NCI-H1105 (cell line): ENCODE data around the gene NEDD4.
"Not testable (repeated sequence)": the region's sequence is repeated elsewhere in the genome, so short reads cannot be mapped to it uniquely, and the experiment has no call there.

Experiments used
- DNase-seq: peaks from one replicate; lab custom pipeline; 2025; lab: John Stamatoyannopoulos, UW

Gene NEDD4

DNA sequence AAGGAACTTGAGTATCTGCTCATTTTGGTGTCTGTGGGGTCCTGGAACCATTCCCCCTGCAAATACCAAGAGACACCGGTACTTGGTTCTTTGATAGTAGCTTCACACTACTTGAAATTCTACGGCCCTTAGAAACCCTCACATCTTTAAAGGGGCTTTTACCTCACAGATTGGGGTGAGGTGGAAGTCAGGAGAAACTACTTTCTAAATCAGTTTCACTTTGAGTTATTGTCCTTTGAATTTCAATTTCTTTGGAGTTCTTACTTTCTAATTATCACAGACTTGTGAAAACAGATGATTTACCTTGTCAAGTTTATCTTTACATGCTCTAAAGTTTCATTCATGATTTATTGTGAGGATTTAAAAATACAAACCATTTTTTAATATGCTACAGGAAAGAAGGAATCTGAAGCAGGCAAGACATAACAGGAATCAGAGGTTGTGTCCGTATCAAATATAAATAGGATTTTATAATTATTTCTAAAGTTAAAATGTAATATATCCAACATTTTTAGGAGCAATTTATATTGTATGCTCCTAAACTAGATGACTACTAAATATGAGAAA is 98.9 kb downstream of the NEDD4 start:
- DNase-seq: no peak

DNA sequence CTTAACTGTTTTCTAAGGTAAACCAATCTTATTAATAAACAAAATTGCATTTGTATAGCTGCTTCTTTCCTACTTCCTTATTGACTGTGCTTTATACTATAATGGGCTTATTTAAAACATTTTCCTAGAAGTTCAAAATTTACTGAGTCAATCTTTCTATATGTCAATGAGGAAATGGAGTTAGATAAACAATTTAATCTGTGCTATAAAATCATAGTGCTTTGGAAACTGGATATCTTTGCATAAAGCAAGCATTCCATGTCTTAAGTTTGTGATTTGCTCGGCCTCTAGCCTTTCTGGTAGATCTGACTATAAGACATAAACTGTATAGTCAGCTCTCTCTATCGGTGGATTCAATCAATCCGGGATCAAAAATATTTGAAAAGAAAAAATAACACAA is 99.6 kb downstream of the NEDD4 start:
- DNase-seq: no peak

DNA sequence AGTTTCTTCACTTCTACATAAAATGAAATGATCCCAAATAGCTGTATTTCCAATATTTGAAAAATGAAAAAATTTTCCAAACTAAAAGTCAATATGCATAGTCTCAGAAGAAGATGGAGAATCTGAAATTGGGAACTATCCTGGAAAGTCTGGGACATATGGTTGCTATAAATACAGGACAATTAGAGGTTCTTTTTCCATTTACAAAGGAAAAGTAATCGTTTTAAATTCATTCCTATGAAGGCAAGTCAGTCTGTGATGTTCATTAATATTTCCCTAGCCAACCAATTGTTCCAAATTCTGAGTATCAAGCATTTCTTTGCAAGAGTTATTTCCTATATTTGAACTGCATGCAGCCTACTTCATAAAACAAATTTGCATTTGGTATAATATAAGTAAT is 102.2 kb downstream of the NEDD4 start:
- no peak for DNase-seq

DNA sequence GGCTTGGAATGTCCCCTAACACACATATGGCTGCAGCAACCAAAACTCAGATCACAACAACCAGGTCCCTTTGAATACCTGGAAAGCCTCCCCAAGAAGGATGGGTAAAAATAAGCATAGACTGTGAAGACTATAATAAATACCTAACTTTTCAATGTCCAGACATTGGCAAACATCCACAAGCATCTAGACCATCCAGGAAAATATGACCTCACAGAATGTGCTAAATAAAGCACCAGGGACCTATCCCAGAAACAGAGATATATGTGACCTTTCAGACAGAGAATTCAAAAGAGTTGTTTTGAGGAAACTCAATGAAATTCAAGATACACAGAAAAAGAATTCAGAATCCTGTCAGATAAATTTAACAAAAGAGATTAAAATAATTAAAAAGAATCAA is 109.2 kb downstream of the NEDD4 start:
- DNase-seq: no peak

DNA sequence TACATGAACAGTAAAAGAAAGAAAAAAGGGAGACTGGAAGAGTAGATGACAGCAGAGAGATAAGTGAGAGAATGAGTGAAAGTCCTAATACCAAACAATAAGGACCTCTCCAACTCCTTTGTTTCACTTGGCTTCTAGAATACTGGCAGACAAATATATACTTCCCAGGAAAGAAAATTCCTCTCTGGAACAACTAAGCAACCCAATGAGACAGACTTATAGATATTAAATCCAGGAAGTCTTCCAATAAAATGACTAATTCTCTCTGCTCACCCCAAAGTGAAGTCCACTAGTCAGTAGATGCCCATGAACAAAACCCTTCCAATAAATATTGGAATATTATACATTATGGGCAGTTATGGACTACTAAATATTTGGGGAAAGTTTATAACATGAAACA is 114.2 kb downstream of the NEDD4 start:
- no peak for DNase-seq

DNA sequence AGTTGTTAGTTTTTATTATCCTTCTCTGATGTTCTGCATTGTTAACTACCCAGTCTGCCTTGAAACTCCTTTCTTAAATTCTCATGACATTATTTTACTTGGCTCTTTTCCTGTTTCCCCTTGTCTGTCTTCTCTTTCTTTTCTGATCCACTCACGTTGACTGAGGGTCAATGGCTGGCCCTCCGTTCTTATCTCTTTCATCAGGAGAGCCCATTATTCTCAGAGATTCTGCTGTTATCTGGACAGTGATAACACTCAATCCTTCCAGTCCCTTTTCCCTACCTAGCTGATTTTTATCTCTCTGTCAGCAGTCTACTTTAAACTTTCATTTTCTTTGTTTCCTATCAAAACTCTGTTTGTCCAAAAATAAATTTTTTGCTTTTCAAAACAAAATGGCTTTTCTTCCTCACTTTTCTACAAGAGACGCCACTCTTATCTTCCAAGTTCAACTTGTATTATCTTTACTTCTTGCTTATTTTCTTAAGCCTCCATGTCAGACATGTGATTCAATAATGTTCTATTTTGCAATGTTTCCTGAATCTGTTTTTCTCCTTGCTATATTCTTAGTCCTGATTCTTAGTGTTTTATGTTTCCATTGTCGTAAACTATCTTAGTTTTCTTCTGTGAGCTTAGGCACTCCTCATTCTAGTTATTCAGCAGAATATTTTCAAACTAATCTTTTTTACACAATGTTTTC is 120.2 kb downstream of the NEDD4 start:
- DNase-seq: no peak

DNA sequence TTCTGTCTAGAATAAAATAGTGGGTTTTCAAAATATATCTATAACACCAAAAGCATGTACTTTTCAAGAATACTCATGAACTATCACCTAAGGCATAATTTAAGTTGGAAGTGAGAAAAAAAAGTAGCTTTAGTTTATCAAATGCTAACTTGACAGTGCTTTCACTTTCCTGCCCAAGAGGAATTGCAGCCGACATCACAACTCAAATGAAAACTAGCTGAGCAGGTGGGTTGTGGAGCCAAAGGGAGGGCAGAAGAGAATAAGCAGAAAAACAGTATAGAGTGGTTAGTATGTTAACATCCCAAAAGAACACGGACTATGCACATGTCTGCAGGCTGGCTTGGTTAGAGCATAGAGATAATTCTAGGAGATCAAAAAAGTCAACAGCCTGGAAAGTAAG is 120.9 kb downstream of the NEDD4 start:
- no peak for DNase-seq

DNA sequence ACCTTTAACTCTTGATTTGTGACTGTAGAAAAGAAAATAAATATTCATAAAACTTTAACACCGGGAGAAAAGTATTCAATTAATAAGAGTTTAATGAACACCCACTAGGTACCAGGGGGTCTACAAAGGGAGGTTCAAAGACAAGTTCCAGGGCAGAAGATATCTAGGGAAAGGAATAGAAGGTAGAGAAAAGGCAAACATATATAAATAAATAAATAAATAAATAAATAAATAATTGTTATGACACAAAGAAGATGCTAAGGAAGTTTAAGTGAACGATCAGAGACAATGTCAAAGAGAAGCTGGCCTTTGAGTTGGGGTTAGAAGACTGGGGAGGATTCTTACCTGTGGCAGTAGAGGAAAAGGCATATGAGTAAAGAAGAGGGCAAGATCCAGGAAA is 123.8 kb downstream of the NEDD4 start:
- DNase-seq: no peak

DNA sequence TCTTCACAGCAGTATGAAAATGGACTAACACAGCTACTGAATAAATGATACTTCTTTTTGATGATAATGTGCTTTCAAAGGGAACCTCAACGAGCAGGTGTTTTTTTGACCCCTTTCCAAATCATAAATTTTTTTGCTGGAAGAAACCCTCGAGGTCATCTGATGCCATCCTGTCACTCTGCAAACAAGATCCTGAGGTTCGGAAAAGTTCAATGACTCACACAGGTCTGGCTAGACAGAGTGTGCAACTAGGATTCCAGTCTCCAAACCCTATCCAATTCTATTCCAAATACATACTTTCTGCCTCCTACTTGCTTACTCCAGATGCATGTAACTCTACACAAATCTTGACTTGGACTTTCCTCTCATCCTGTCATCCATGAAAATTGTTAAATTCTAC is 124.7 kb downstream of the NEDD4 start:
- DNase-seq: no peak

DNA sequence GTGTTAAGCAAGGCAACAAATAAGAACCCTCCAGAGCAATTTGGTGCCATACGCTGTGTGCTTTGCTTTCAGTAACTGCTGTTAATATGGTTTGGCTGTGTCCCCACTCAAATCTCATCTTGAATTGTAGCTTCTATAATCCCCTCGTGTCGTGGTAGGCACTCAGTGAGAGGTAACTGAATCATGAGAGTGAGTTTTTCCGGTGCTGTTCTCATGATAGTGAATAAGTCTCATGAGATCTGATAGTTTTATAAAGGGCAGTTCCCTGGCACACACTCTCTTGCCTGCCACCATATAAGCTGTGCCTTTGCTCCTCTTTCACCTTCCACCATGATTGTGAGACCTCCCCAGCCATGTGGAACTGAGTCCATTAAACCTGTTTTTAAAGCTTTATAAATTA is 125.1 kb downstream of the NEDD4 start:
- not testable (repeated sequence) for DNase-seq

DNA sequence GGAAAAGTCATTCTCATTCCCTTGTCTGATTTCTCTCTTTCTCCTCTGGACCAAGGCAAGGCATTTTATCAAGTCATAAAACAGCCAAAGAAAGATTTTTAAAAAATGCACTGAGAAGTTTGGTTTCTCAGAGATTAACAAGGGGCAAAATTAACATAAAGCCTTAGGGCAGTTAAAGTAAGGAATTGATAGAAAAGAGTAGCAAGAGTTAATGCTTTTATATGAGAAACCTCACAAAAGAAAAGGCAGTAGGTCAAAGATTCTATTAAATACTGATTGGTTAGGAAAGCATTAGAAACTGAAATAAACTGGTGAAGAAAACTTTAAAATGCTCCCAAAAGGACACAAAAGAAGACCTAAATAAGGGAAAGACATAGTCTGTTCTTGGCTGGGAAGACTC is 129.5 kb downstream of the NEDD4 start:
- no peak for DNase-seq

DNA sequence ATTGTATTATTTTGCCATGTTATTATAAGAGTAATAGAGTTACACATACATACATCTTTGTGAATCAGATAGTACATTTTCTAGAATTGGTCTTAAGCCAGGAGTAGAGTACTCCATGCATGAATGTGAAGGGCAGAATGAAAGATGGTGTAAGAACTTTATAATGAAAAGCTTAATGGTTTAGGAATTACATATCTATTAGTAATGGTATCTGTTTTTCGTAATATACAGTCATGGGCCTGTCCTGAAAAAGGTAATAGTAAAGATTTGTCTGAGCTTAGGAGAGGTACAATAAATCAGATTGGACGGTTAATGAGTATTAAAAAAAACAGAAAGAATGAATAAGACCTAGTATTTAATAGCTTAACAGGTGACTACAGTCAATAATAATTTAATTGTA is 132.3 kb downstream of the NEDD4 start:
- no peak for DNase-seq

DNA sequence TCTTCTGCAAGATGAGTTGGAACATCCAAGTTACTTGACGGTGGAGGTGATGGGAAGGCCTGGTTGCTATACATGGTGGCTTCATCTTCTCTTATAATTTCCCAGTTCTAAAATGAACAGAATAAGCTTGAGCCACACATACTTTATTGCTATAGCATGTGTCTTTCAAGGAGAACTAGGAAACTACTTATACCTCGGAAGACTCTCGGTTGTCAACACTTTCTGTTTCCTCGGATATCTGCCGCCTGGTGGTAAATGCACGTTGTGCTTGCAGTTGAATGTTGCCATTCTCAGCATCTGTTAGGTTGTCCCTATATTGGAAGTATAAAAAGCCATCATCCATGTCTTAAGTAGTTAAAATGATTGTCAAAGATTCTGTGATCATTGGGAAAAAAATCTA is 132.9 kb downstream of the NEDD4 start:
- no peak for DNase-seq

DNA sequence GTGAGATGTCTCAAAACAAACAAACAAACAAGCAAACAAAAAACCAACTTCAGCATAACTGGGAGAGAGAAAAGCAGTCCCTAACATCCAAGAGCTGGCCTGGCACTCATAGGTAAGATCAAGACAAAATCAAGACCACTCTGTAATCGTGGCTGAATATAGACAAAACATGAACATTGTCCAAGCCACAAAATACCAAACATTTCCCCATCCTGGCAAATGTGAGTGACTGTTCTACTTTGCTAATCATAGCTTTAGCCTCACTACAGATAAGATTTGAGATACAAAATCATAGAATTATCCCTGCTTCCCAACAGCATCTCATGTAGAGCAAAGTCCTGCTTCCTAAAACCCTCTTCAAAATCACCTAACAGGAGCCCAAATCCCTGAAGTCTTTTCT is 133.7 kb downstream of the NEDD4 start:
- no peak for DNase-seq

DNA sequence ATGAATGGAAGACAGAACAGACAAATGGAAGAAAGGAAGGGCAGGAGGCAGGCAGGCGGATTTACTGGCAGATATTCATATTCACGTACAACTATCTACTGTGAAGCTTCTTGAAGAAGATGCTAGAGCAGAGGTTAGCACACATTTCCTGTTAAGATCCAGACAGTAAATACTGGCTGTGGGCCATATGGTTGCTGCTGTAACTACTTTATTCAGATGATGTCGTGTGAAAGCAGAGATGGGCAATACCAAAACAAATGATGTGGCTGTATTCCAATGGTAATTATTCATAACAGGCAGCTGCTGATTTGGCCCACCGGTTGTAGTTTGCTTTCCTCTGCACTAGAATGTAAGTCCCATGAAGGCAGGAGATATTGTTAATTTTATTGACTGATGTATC is 134.8 kb downstream of the NEDD4 start:
- no peak for DNase-seq

DNA sequence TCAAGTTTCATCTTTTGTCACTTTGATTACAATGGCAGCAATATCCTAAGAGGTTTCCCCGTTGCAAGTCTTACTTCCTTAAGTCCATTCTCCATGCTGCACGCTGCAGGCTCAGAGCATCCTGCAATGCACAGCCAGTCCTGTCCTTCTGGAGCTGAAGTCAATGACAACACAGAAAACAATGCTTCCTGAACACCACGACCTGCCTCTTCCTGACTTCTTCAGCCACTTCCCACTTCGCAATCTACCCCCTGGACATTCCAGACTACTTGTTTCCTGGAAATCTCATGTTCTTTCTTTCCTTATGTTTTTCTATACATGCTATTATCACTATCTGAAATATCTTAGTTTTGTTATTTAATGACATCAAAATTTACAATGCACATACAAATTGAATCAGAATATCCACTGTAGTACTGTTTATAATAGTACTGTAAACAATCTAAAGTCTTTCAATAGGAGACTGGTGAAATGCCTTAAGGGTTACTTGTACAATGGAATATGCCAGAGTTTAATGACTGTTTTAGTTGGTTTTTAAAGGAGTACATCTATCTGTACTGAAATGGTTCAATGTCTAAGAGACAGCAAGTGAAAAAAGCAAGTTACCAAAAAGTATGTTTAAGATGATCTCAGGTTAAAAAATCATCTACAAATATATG is 136.8 kb downstream of the NEDD4 start:
- no peak for DNase-seq

DNA sequence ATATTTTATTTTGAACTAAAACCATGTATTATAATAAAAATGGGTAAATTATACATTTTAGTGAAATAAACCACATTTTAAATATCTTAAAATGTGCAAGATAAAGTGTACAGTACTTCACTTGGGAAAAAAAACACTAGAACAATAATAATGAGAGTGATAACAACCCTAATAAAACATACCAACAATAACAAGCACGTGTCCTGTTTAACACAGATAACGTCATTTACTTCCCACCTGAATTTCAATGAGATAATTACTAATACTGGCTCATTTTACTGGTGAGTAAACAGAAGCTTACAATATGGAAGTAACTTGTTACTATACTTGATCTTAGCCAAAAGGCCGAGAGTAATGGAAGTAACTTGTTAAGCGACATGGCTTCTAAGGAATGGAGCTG is 140.3 kb downstream of the NEDD4 start:
- DNase-seq: no peak

DNA sequence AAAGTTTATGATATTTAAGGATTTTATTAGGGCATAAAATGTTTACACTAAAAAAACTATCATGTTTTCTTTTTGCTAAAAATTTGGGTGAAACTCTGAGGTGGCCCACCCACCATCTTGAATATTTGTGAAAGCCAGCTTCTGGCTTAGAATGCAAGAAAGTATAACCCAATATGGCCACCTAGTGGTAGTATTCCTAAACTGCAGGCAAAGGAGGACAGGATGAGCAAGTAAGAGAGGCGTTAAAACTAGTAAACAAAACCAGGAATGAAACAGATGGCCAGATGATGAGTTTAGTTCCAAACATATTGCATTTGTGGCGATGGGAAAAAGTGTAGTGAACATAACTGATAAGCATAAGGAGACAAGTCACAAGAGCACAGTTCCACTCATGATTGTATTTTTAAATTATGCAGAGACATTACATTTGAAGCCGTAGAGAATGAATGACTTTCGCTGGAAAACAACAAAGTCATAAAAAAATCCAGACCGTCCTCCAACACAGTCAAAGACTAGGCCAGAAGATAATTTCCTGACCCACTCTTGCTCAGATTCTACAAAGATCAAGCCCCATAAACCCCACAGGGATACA is 147.2 kb downstream of the NEDD4 start:
- peak; percentile 32 for DNase-seq

DNA sequence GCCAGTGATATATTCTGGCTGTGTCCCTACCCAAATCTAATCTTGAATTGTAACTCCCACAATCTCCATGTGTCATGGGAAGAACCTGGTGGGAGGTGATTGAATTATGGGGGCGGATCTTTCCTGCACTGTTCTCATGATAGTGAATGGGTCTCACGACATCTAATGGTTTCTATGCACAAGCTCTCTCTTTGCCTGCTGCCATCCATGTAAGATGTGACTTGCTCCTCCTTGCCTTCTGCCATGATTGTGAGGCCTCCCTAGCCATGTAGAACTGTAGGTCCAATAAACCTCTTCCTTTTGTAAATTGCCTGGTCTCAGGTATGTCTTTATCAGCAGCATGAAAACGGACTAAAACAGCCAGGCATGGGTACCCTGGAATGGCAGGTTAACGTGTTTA is 150.5 kb downstream of the NEDD4 start:
- not testable (repeated sequence) for DNase-seq

DNA sequence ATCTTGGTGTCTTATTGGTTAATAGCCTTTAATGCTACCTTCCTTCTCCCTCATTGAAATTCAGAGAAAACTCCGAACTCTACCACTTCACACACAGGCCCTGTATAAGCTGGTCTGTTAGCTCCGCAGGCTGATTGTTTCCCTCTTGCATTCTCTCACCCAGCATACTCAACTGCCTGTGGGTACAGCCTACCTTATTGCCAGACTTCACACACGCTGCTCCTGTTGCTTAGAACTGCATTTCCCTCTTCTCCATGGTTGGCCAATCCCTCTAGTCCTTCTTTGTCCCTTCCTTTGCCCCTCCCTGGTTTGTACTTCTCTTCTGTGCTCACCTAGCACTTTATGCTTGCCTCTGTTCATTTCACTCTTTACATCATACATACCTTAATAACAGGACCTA is 157.5 kb downstream of the NEDD4 start:
- no peak for DNase-seq

DNA sequence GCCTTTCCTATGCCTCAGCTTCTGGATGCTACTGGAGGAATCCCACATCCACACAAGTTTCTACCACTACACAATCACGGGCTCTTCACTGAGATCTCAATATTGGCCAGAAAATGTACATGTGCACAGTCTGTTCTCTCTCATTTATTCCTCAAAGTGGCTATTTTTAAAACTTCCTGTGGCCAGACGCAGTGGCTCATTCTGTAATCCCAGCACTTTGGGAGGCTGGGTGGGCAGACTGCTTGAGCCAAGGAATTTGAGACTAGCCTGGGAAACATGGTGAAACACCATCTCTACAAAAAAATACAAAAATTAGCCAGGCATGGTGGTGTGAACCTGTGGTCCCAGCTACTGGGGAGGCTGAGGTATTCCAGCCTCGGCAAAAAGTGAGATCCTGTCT is 159.1 kb downstream of the NEDD4 start:
- no peak for DNase-seq

DNA sequence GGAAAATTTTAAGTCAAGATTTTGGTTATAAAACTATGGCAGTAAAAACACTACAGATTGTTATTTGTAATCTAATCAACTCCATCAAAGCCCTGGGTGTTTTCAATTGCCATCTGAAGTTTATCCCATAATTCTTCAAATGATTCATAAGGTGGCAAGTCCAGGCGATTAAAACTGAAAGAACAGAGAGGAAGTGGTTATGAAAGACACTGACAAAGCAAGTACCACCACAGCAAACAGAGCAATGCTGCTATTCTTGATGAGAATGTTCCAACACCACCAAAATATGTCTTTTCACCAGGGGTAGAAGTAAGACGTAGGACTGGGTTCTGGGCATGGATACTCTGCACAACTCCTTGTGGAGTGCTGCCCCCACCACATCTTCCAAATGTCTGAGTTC is 163.6 kb downstream of the NEDD4 start:
- no peak for DNase-seq

DNA sequence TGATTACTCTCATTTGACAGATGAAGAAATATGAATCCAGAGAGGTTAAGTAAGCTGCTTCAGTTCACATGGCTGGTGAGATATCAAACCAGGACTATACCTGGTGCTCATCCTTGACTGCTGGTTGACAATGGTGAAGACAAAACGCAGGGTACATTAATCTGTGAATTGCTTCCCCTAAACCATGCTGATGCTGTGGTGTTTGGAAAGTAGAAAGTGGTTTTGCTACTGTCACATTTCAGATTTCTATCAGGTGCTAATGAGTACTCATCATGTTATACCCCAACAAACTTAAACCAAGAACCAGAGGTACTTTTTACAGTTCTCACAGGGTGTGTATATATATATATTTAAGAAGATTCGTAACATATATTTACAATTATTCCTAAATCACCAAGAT is 165.5 kb downstream of the NEDD4 start:
- DNase-seq: no peak
